MM.1S (cell line): ENCODE data around the gene TTLL11.

Experiments
- CTCF ChIP-seq: fragments of 300-600 bp; sonication (generic); IDR thresholded peaks from 2 replicates; pipeline ENCODE4 v1.5.1; 2016; ENCODE audit warnings: antibody characterized with exemption, low read length, mixed read lengths
- EZH2 ChIP-seq: fragments of 300-600 bp; sonication (generic); optimal IDR thresholded peaks from 2 replicates; pipeline ENCODE3; 2017; ENCODE audit warnings: low read depth, mild to moderate bottlenecking, antibody characterized with exemption, low read length, mixed read lengths
- EZH2phosphoT487 ChIP-seq: fragments of 300-600 bp; sonication (generic); IDR thresholded peaks from 2 replicates; pipeline ENCODE4 v1.6.1; 2018; ENCODE audit warnings: antibody characterized with exemption, low read length

GRCh38 chr9:121776001-121776738 is 316.9 kb downstream of the TTLL11 start:
- TF ChIP-seq CTCF (no peak), EZH2 (no peak), EZH2phosphoT487 (no peak)
